HG03025 (cell line): ENCODE results near the gene CCSER2.
"Not testable (repeated sequence)": the region's sequence is repeated elsewhere in the genome, so short reads cannot be mapped to it uniquely, and the experiment has no call there.

Experiments
- ATAC-seq: cut with Tn5 transposase; IDR thresholded peaks from one replicate; pipeline ENCODE4 v1.9.1; 2021; ENCODE audit warnings: mild to moderate bottlenecking, moderate library complexity; ENCODE audit not compliant: unreplicated experiment, low FRiP score

CCSER2 gene

DNA sequence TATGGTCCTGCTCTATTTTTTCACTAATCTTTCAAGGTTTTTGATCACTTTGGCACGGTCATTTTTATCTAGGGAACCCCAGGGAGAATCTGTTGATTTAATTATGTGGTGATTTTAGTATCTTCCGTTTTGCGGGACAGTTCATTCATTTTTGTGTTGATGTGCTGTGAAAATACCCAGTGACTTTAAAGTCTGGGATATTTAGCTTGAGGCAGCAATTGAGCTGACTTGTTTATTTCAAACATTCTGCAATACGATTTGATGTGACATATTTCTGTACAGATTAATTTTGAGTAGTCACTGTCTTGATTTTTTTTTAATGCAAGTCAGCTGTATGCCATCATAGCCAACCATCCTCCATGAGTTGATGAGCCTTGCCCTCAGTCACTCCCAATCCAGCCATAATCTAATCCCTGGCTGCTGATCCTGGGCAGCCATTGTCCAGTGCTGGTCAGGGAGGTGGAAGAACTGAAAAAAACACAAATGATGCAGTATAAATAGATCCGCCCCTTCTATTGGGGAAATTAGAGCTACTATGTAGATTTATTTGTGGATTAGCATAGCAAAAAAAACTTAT is 183.4 kb downstream of the CCSER2 start:
- no peak for ATAC-seq

DNA sequence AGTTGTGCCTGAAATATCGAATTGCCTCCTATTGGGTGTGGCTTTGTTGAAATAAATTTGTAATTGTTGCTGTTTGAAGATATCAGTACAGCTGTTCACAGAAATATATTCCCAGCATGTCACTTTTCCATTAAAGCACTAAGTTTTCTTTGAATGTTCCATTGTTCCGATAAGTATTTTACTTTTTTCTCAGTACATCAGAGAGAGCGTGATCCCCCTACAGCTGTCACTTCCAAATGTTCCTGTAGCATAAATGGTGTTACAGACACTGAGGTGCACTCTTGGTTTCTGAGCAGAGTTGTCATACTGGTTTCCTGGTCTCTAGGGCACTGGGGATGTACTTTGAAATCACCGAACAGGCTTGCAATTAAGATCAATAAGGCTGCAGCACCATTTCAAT is 189.2 kb downstream of the CCSER2 start:
- ATAC-seq = no peak

DNA sequence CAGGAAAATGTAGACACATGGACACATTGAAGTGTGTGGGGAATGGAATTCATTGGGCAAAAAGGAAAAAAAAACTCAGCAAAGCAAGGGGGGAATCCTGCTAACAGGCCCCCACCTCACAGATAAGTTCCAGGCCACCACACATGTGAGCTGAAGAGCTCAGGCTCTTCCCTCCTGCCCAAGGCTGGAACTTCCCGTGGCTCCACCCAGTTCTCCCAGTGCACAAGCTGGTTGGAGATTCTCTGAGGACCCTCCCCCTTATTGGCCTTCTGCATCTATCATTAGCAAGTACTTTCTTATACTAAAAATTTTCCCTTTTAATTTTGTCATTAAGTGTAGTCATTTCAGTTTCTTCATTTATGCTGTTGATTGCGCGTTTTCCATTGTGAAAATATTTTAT is 190.8 kb downstream of the CCSER2 start:
- no peak for ATAC-seq

DNA sequence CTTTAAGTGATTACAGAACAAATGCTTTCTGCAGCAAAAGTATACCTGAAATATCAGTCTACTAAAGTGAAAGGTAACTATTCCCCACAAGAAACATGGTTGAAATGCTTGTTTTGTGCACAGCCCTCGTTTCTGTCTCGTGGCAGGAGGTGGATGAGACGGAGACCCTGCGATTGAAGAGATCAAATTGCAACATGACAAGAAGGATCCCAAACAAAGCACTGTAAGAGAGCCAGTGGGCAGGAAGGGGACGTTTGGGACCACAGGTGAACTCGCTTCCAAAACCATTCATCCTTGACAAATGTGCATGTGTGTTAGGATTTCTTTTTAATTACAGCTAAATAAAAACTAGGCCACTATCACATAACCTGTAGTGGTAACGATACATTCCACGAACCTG is 192.6 kb downstream of the CCSER2 start:
- no peak for ATAC-seq

DNA sequence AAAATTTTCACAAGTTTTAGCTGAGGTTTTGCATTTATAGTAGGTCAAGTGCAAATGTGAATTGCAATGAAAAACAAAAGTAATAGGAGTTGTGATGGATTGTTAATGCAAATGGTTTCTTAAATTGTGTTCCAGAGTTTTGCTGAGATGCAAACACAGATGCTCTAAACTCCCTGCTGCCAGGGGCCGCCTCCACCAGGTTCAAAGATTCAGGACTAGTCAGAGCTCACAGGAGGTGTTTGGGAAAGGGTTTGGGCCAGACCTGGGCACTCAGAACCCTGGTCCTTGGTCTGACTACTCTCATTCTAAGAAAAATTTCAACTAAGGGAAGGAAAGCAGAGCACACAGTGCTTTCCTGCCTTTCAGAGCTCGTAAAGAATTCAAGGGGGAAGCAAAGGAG is 193.1 kb downstream of the CCSER2 start:
- no peak for ATAC-seq

DNA sequence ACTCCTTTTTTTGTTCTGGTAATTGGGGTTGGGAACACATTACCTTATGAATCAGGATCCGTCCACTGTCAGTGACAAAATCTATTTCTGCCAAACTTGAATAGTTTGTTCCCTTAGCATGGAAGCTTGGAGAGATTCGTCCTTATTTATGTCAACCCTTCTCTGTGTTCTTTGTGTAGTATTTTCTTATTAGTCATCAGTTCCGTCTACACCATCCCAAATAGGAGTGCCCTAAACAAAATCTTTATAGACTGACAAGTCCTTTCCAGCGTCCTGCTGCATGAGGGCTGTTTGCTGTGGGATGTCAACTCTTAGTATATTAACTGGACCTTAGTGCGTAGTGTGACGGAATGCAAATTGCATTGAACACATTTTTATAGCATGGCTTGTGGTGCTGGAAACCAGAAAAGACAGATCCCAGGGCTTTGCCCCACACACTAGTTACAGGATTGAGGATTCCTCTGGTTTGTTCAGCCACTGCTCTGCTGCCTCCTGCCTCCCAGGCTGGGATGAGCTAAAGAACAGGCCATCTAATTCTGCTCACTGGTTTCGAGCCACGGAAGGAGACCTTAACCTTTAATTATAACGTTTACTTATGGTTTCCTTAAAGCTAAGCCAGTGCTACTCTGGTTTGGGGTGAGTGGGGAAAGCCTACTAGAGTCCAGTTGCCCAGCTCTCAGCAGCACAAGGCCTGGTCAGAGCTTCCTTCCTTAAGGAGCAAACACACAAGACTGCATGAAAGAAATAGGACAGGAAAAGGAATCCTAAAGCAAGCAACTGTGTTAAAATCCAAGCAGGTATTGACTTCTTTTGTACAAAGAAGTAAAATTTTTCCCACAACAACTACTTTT is 194.4 kb downstream of the CCSER2 start:
- ATAC-seq = no peak

DNA sequence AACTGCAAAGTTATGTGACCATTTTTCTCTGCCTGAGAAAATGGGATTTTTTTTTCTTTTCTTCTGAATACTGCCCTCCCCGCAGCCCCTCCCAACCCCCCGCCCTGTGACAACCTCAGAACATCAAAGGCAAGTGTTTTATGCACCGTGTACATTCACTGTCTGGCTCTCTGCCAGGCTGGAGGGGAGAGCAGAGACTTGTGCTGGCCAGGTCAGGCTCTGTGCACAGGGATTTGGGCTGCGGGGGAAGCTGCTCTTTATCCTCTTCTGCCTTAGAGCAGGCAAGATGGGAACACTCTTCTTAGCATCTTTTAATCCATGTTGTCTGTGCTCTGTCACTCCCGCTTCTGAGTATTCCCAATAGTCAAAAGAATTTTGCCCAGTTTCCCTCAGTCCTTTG is 195.1 kb downstream of the CCSER2 start:
- no peak for ATAC-seq

DNA sequence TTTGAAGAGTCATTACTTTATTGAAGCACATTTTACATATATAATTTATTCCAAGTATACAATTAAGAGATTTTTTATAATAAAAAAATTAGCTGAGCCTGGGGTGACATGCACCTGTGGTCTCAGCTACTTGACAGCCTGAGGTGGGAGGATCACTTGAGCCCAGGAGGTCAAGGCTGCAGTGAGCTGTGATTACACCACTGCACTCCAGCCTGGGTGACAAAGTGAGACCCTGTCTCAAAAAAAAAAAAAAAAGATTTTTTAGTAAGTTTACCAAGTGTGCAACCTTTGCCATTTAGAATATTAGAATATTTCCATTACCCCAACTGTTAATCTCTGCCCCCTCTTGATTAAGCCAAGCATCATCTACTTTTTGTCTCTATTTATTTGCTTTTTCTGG is 196.0 kb downstream of the CCSER2 start:
- no peak for ATAC-seq

DNA sequence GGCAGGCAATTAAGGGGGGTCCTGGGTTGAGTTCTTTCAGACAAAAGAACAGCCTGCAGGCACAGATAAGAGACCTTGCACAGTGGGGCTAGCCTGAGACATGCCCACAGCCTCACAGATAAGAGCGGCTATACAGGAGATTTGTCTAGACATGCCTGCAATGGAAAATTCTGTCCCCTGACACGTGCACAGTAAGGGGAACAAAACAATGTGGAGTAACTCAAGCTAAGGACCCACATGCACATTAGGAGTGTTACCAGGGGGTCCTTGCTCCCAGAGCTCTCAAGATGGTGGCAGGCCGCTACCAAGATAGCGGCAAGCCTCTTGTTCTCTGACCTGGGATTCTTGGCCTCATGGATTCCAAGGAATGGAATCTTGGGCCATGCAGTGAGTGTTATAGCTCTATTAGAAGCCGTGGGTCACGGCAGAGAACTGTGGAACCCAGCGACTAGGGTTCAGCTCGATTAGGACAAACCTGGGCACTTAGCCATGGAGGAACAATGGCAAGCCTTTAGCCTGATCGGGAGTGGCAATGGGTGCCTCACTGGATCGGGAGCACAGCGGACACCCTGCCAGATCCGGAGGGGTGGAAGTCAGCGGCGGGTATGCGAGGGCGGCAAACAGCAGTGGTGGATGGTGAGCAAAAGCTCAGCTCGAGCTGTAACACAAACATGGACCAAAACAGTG is 196.9 kb downstream of the CCSER2 start:
- no peak for ATAC-seq

DNA sequence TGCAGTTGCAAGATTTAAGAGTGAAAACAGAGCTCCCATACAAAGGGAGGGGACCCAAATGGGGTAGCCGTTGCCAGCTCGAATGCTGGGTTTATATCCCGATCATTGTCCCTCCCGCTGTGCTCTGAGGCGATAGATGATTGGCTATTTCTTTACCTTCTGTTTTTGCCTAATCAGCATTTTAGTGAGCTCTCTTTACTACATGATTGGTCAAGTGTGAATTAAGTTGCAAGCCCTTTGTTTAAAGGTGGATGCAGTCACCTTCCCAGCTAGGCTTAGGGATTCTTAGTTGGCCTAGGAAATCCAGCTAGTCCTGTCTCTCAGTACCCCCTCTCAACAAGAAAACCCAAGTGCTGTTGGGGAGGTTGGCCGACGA is 197.4 kb downstream of the CCSER2 start:
- ATAC-seq = not testable (repeated sequence)

DNA sequence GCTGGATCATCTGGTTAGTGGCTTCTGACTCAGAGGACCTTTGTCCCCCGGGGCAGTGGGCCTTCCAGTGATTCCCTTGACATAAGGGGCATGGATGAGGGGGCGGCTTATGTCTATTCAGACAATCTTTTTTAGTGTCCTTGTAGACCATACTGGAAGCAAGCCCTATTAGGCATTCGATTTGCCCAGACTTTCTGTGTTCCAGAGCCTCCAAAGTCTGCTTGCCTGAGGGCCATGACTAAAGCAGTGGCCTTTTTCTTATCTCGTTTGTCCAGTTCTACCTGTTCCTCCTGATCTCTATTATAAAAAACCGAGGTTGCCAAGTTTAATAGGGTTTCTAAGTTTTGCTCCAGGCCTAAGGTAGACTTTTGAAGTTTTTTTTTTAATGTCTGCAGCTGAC is 199.0 kb downstream of the CCSER2 start:
- not testable (repeated sequence) for ATAC-seq

DNA sequence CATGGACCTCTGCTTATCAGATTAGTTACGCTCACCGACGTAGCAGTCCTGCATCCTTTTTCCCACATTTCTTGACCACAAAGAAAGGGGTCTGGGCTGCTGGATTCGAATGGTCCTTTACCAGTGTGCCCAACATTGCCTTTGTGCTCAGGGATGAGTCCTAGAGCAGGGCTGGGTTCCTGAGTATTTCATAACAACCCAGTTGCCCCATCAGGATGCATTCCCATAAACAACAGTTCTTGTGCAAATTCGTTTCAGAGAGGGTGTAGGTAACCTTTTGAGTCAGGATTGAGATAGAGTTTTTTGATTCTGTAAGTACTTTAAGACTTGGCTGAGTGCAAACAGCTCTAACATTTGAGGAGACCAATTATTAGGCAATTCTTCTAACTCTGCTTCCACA is 200.1 kb downstream of the CCSER2 start:
- ATAC-seq = not testable (repeated sequence)

DNA sequence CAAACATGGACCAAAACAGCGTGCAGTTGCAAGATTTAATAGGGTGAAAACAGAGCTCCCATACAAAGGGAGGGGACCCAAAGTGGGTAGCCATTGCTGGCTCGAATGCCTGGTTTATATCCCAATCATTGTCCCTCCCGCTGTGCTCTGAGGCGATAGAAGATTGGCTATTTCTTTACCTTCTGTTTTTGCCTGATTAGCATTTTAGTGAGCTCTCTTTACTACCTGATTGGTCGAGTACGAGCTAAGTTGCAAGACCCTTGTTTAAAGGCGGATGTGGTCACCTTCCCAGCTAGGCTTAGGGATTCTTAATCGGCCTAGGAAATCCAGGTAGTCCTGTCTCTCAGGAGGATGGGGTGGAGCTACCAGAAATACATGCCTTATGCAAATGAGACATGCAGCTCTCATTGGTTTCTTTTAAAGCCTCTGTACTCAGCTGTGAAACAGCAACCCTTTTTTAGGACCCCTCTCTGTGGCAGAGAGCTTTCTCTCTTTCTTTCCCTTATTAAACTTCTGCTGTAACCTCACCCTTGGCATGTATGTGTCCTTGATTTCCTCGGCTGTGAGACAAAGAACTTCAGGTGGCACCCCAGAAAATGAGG is 202.4 kb downstream of the CCSER2 start:
- ATAC-seq = no peak

DNA sequence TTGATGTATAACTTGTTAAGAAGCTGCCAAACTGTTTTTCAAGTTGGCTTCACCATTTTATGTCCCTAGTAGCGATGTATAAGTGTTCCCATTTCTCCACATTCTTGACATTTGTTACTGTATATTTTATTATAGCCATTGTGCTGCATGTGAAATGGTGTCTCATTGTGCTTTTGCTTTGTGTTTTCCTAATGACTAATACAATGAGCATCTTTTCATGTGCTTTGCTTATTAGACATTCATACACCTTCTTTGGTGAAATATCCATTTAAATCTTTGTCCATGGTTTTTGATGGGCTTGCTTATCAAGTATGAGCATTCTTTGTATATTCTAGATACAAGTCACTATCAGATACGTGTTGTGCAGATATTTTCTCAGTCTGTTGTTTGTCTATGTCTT is 203.0 kb downstream of the CCSER2 start:
- no peak for ATAC-seq

DNA sequence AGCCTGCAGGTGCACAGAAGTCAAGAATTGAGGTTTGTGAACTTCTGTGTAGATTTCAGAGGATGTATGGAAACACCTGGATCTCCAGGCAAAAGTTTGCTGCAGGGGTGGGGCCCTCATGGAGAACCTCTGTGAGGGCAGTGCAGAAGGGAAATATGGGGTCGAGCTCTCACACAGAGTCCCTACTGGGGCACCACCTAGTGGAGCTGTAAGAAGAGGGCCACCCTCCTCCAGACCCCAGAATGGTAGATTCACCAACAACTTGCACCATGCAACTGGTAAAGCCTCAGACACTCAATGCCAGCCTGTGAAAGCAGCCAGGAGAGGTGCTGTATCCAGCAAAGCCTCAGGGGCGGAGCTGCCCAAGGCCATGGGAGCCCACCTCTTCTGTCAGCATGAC is 205.8 kb downstream of the CCSER2 start:
- no peak for ATAC-seq

DNA sequence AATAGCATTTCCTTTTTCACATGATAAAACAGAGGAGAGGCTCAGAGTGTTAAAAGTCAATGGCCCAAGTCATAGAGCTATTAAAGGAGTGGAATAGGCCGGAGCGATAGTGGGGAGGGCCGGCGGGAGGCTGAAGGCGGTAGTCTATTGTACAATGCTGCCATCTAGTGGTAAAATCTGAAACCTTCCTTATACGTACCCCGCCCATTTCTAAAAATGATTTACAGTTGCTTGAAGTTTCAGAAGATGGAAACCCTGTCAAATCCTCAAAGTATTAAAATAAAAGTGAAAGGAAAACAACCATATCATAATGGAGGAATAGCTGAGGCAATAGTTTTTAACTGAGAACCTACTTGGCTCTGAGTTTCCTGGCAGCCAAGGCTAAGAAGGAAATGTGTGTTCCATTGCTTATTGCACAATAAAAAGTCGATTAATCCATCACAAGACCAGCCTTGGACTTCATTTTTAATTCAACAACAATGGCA is 209.1 kb downstream of the CCSER2 start:
- peak; percentile 53 for ATAC-seq

DNA sequence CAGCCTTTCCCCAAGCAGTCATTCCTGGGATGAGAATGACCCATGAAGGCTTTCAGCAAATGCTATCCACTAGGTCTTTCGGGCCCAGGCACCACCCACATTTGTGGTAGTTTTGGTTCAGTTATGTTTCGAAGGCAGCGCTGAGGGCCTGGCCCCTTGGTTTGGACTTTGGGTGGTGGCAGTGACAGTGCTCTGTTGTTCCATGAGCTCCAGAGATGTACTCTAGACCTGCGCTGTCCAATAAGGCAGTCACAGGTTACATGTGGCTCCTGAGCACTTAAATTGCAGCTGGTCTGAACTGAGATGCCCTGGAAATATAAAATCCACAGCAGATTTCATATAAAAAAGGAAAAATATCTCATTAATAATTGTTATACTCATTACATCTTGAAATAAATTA is 209.6 kb downstream of the CCSER2 start:
- ATAC-seq = no peak

DNA sequence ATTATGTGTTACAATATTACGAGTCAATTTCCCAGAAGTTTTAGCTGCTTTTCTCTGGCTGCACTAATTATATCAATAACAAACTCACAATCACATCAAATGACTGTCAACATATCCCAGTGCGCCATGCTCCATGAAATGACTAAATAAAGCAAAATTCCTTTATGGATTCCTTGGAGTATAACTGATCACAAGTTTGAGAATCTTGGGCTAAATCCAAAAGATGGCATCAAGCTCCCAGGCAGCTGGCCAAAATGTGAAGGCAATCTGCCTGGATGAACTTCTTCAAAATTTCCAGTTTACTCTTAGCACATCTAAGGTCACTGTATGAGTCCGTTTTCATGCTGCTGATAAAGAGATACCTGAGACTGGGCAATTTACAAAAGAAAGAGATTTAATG is 210.8 kb downstream of the CCSER2 start:
- ATAC-seq = no peak

DNA sequence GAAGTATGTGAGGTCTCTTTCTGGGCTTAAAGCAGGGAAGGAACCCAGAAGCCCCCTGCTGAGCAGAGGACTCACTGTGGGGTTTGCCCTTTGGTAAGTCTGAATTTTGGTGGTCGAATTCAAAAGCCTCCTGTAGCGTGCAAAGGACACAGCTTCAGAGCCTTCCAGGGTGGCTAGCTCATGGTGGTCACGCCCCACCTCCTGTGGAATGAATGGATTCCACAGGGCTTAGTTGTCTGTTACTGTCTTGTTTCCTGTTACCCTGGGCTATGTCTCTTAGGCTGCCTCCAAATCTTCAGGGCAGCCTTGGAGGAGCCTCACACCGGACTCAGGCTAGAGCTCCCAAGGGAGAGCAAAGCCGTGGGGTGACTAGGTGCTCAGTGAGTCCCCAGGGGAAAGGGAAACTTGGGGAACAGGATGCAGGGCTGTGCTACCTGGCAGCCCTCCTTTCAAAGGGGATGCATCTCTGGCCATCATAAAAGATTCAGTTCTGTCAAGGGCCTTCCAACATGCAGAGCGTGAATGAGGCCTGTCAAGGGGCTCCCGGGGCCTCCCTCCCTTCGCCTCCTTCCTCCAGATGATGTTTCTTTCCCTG is 211.7 kb downstream of the CCSER2 start:
- no peak for ATAC-seq

DNA sequence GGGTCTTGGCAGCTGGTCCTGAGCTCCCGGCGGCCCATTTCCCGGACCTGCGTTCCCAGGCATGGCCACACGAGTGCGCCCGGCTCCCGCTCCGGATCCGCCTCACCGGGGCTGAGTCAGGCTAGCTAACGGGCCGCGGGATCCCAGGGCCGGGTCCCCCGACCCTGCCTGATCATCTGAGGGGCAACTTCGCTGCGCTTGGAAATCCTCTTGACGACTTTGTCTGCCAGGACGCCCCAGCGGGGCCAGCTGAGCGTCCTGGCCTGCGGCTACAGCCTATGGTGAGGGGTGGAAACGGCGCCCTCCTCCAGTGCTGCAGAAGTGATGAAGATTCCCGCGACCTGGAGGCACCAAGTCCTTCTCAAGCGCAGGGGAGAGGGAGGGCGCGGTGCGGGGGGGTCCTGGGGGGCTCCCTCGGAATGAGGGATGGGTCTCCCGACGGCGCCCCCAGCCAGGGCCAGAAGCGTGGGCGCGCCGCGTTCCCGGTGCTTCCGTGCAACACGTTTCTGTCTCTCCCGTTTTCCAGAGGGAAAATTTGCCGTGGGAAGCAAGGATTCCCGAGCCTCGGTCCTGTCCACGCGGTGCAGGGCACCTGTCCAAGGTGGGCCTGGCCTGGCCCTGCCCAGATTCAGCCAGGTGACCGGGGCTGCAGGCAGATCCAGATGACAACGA is 212.4 kb downstream of the CCSER2 start:
- peak; percentile 84 for ATAC-seq
